Measurements from ENCODE around the gene IP6K3.

The IP6K3 gene

GRCh38 chr6:33742837-33743236 lies 3.9 kb downstream of the IP6K3 start:
- no peak overlapping the region for H3K4me3 ChIP-seq (ENCODE audit: low read depth, low read length)
- TF ChIP-seq CTCF (IDR thresholded peaks at IDR 0.05; ENCODE audit: borderline replicate concordance, insufficient read depth, low read depth, low read length), result no peak

- TF ChIP-seq CTCF (IDR thresholded peaks at IDR 0.05; ENCODE audit: borderline replicate concordance, insufficient read depth, low read depth, low read length), result no peak
- no peak overlapping the region for H3K4me3 ChIP-seq (ENCODE audit: low read depth, low read length)
These were observed 4.6 kb downstream of the IP6K3 start for GRCh38 chr6:33742092-33742491.

- no peak for TF ChIP-seq CTCF (IDR thresholded peaks at IDR 0.05; ENCODE audit: borderline replicate concordance, insufficient read depth, low read depth, low read length)
- no peak overlapping the region for H3K4me3 ChIP-seq (ENCODE audit: low read depth, low read length)
These were observed 5.9 kb downstream of the IP6K3 start for GRCh38 chr6:33740794-33741193.

- TF ChIP-seq CTCF (IDR thresholded peaks at IDR 0.05; ENCODE audit: borderline replicate concordance, insufficient read depth, low read depth, low read length), result no peak
These were observed 6.5 kb downstream of the IP6K3 start for GRCh38 chr6:33740204-33740608.

GRCh38 chr6:33739571-33739970 lies 7.1 kb downstream of the IP6K3 start:
- no peak for TF ChIP-seq CTCF (IDR thresholded peaks at IDR 0.05; ENCODE audit: borderline replicate concordance, insufficient read depth, low read depth, low read length)
- no peak overlapping the region for H3K4me3 ChIP-seq (ENCODE audit: low read depth, low read length)

More at GRCh38 chr6:33740204-33740608, 6.5 kb downstream of the IP6K3 start:
- no peak overlapping the region for H3K4me3 ChIP-seq (ENCODE audit: low read depth, low read length)

- no peak overlapping the region for H3K4me3 ChIP-seq (ENCODE audit: low read depth, low read length)
- TF ChIP-seq CTCF (IDR thresholded peaks at IDR 0.05; ENCODE audit: borderline replicate concordance, insufficient read depth, low read depth, low read length), result no peak
These were observed 7.8 kb downstream of the IP6K3 start for GRCh38 chr6:33738879-33739278.

- H3K4me3 ChIP-seq (ENCODE audit: low read depth, low read length), result no peak overlapping the region
- TF ChIP-seq CTCF (IDR thresholded peaks at IDR 0.05; ENCODE audit: borderline replicate concordance, insufficient read depth, low read depth, low read length), result no peak
These were observed 8.6 kb downstream of the IP6K3 start for GRCh38 chr6:33738153-33738552.

Measured in GM12875 (cell line).